Glomerular endothelial cell (primary cell): Measurements from ENCODE around the gene HLF. TPM values are rescaled to one million over a fixed set of nuclear protein-coding genes. Genes with fewer than 3 reads are reported as not detected.
"Not testable (repeated sequence)": the region's sequence is repeated elsewhere in the genome, so short reads cannot be mapped to it uniquely, and the experiment has no call there.

Experiments used
- DNase-seq: peaks from one replicate; pipeline ENCODE4 v3.0.0-alpha.2; 2011; ENCODE audit warnings: low read depth, low spot score; ENCODE audit errors: extremely low read depth
- total RNA-seq: library from RNA; depleted of rRNA; stranded (reverse); fragments of >200 nt; gene quantifications from 2 replicates; pipeline ENCODE4 v1.2.3, GENCODE V29; 2015

The HLF gene
- total RNA-seq, 1 donor from 2014 or later: not detected

GRCh38 chr17:55323518-55324295 lies 58.9 kb downstream of the HLF start:
- no peak for DNase-seq

- DNase-seq: no peak
Observed at GRCh38 chr17:55324296-55324978, 59.7 kb downstream of the HLF start.

- DNase-seq: no peak
Observed at GRCh38 chr17:55325406-55325805, 60.6 kb downstream of the HLF start.

- DNase-seq: no peak
Observed at GRCh38 chr17:55326030-55326429, 61.3 kb downstream of the HLF start.

- no peak for DNase-seq
Observed at GRCh38 chr17:55327225-55328088, 62.7 kb downstream of the HLF start.

GRCh38 chr17:55328514-55328913 lies 63.8 kb downstream of the HLF start:
- not testable (repeated sequence) for DNase-seq

GRCh38 chr17:55330344-55330933 lies 65.7 kb downstream of the HLF start:
- DNase-seq: no peak

GRCh38 chr17:55332296-55333041 lies 67.7 kb downstream of the HLF start:
- no peak for DNase-seq

GRCh38 chr17:55334285-55334684 lies 69.5 kb downstream of the HLF start:
- DNase-seq: no peak

- no peak for DNase-seq
Observed at GRCh38 chr17:55334881-55335540, 70.3 kb downstream of the HLF start.

GRCh38 chr17:55335625-55336024 lies 70.9 kb downstream of the HLF start:
- DNase-seq: no peak

- DNase-seq: no peak
Observed at GRCh38 chr17:55336426-55336825, 71.7 kb downstream of the HLF start.

GRCh38 chr17:55340176-55340575 lies 75.4 kb downstream of the HLF start:
- no peak for DNase-seq

- DNase-seq: no peak
Observed at GRCh38 chr17:55340686-55341085, 75.9 kb downstream of the HLF start.

GRCh38 chr17:55341432-55341831 lies 76.7 kb downstream of the HLF start:
- no peak for DNase-seq

- DNase-seq: no peak
Observed at GRCh38 chr17:55342800-55343585, 78.2 kb downstream of the HLF start.

GRCh38 chr17:55343900-55344513 lies 79.2 kb downstream of the HLF start:
- no peak for DNase-seq

- DNase-seq: no peak
Observed at GRCh38 chr17:55344514-55344997, 79.8 kb downstream of the HLF start.
